Stimulated activated CD4-positive, alpha-beta T cell treated with anti-CD3 and anti-CD28 coated beads, Interleukin-15, amount 100 ng/mL, for 24 hours (primary cell): ENCODE results near the gene ANKRD30B.
"Not testable (repeated sequence)": the region's sequence is repeated elsewhere in the genome, so short reads cannot be mapped to it uniquely, and the experiment has no call there.

Experiments
- DNase-seq: peaks from one replicate; pipeline ENCODE4 v3.0.0-alpha.2; 2020

ANKRD30B gene

DNA sequence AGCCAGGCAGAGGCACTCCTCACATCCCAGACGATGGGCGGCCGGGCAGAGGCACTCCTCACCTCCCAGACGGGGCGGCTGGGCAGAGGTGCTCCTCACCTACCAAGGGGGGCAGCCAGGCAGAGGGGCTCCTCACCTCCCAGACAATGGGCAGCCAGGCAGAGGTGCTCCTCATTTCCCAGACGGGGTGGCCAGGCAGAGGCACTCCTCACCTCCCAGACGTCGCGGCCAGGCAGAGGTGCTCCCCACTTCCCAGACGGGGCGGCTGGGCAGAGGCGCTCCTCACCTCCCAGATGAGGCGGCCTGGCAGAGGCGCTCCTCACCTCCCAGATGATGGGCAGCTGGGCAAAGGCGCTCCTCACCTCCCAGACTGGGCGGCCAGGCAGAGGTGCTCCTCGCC, 107.7 kb downstream of the ANKRD30B start:
- not testable (repeated sequence) for DNase-seq

DNA sequence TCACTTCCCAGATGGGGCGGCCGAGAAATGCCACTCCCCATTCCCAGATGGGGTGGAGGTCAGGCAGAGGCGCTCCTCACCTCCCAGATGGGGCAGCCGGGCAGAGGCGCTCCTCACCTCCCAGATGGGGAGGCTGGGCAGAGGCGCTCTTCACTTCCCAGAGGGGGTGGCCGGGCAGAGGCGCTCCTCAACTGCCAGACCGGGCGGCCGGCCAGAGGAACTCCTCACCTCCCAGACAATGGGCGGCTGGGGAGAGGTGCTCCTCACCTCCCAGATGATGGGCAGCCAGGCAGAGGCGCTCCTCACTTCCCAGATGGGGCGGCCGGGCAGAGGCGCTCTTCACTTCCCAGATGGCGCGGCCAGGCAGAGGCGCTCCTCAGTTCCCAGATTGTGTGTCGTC, 108.3 kb downstream of the ANKRD30B start:
- not testable (repeated sequence) for DNase-seq

DNA sequence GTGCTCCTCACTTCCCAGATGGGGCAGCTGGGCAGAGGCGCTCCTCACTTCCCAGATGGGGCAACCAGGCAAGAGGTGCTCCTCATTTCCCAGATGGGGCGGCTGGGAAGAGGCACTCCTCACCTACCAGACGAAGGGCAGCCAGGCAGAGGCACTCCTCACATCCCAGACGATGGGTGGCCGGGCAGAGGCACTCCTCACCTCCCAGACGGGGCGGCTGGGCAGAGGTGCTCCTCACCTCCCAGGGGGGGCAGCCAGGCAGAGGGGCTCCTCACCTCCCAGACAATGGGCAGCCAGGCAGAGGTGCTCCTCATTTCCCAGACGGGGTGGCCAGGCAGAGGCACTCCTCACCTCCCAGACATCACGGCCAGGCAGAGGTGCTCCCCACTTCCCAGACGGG, 110.5 kb downstream of the ANKRD30B start:
- DNase-seq: not testable (repeated sequence)

DNA sequence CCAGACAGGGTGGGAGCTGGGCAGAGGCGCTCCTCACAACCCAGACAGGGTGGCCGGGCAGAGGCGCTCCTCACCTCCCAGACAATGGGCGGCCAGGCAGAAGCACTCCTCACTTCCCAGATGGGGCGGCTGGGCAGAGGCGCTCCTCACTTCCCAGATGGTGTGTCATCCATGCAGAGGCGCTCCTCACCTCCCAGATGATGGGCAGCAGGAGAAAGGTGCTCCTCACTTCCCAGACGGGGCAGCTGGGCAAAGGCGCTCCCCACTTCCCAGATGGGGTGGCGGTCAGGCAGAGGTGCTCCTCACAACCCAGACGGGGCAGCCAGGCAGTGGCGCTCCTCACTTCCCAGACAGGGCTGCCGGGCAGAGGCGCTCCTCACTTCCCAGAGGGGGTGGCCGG, 112.0 kb downstream of the ANKRD30B start:
- DNase-seq: not testable (repeated sequence)

DNA sequence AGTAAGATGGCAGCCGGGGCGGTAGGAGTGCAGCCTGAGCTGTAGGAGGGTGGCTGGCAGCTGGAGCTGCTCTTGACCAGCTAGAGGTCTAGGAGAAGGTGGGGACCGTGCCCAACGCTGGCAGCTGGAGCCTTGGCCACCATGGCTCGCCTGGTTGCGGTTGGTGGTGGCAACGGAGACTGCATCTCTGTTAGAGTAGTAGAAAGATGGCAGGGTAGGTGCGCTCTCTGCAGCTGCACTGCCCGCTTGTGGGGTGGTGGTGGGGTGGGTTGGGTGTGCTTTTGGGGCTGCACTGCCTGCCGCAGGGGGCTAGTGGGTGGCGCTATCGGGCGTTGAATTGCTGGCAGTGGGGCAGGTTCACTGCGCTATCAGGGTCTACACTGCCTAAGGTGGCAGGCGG, 118.5 kb downstream of the ANKRD30B start:
- DNase-seq: not testable (repeated sequence)

DNA sequence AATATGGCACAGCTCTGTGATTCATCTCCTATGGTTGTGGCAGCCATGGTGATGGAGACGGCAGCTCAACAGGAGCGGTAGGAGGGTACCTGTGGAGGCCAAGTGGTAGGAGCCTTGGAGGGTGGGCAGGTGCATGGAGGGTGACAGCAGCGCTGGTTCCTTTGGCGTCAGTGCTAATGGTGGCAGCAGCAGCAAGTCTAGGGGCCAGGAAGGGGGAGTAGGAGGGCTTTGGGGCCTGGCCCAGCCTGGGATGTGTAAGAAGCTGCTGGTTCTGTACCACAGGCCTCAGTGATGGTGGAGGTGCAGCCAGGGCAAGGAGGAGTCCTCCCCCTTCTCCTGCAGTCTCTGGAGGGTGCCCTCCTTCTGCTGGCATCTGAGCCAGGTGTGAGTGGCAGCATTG, 120.0 kb downstream of the ANKRD30B start:
- not testable (repeated sequence) for DNase-seq

DNA sequence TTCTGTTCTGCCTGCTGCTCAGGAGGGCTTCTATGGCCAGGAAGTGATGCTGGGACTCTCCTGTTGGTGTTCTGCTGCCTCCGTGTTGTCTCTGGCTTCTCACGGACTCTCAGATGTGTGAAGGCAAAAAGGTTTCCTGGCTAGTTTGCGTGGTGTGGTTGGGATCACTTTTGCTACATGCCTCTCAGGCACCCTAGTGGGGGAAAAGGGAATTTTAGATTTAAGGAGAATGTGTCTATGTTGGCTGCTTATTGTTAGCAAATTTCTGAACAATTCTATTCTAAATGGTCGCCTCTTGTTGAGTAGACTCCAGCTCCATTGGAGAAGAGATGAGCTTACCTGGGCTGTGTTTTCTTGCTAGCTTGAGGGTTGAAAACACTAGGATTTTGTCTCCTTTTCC, 120.9 kb downstream of the ANKRD30B start:
- DNase-seq: not testable (repeated sequence)

DNA sequence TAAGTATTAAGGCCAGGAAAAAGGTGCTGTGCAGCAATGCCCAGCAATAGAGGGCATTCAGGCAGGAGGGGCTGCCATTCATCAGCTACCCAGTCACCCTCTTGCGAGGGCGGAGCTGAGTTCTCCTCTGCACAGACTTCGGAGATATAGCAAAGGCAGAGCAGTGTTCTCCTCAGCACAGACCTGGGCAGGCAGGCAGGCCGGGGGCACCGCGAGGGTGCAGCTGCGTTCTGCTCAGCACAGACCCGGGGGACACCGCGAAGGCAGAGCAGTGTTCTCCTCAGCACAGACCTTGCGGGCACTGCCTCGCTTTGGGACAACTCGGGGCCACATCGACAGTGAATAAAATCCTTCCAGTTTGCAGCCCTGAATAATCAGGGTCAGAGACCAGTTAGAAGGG, 130.9 kb downstream of the ANKRD30B start:
- not testable (repeated sequence) for DNase-seq

DNA sequence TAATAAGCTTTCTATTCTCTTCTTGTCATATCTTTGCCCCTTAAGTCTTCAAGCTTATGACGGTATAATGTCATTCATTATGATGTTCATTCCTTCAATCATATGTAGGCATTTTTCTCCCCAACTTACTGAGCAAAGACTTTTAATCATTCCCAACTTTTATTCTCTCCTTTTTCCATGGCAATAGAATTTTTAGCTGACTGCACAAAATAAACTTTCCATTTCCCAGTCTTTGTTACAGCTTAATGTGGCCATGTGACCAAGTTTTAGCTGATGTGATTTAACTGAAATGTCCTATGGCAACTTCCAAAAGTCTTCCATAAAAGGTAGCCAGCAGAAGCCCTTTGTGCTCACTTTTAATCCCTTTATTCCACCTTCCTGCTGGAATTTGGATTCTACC, 152.5 kb downstream of the ANKRD30B start:
- DNase-seq: no peak
